OCI-LY7 (cell line): Measurements from ENCODE around the gene HSD17B7. TPM values are rescaled to one million over a fixed set of nuclear protein-coding genes. Genes with fewer than 3 reads are reported as not detected.

ENCODE experiments used
- BruUV-seq: library from RNA; stranded (reverse); fragments of 400-500 nt; replicated peaks from 2 replicates; lab custom pipeline; 2021; lab: Mats Ljungman, UMichigan
- CTCF ChIA-PET: fragments of 300-600 bp; sonication (Branson Sonifier 250); formaldehyde crosslinking; loops from one replicate; lab custom pipeline; 2022; ENCODE audit warnings: antibody characterized with exemption; ENCODE audit not compliant: unreplicated experiment; lab: Charles Lee
- POLR2A ChIA-PET: fragments of 300-600 bp; sonication (Branson Sonifier 250); formaldehyde crosslinking; loops from one replicate; lab custom pipeline; 2022; ENCODE audit warnings: antibody characterized with exemption; lab: Charles Lee
- DNase-seq: peaks from one replicate; pipeline ENCODE4 v3.0.0-alpha.2; 2015; ENCODE audit warnings: low spot score
- H2AFZ ChIP-seq: fragments of 200-600 bp; sonication (generic), shearing (Covaris generic); 2 replicates; pipeline ENCODE4 v1.6.1; 2014; ENCODE audit warnings: mild to moderate bottlenecking, antibody characterized with exemption, low read length, moderate library complexity
- H3K27ac ChIP-seq: fragments of 200-600 bp; sonication (generic); 2 replicates; pipeline ENCODE4 v1.5.1; 2014; ENCODE audit warnings: mixed run types, low read depth, mild to moderate bottlenecking, moderate library complexity, low read length, inconsistent platforms; ENCODE audit not compliant: poor library complexity, severe bottlenecking
- H3K36me3 ChIP-seq: fragments of 200-600 bp; sonication (generic); 2 replicates; pipeline ENCODE4 v1.6.1; 2014; ENCODE audit warnings: mild to moderate bottlenecking, antibody characterized with exemption, low read length, moderate library complexity, mixed read lengths; ENCODE audit not compliant: insufficient read depth
- H3K4me1 ChIP-seq: fragments of 200-600 bp; sonication (generic); 2 replicates; pipeline ENCODE4 v1.5.1; 2014; ENCODE audit warnings: mild to moderate bottlenecking, low read length; ENCODE audit not compliant: insufficient read depth, poor library complexity, severe bottlenecking
- H3K4me2 ChIP-seq: fragments of 200-600 bp; sonication (generic); 2 replicates; pipeline ENCODE4 v1.6.1; 2014; ENCODE audit warnings: mild to moderate bottlenecking, low read length
- H3K4me3 ChIP-seq: fragments of 200-600 bp; sonication (generic); 2 replicates; pipeline ENCODE4 v1.5.1; 2014; ENCODE audit warnings: mild to moderate bottlenecking, low read depth, low read length; ENCODE audit not compliant: poor library complexity, severe bottlenecking
- H3K79me2 ChIP-seq: fragments of 200-600 bp; sonication (generic); 2 replicates; pipeline ENCODE4 v1.6.1; 2016; ENCODE audit warnings: low read depth, mild to moderate bottlenecking, low read length, moderate library complexity, mixed read lengths; ENCODE audit not compliant: insufficient read depth
- H3K9me2 ChIP-seq: fragments of 200-600 bp; sonication (generic); 2 replicates; pipeline ENCODE4 v1.6.1; 2016; ENCODE audit warnings: mild to moderate bottlenecking, low read length, mixed read lengths; ENCODE audit not compliant: insufficient read depth
- H3K9me3 ChIP-seq: fragments of 200-600 bp; sonication (generic); 2 replicates; pipeline ENCODE4 v1.6.1; 2014; ENCODE audit warnings: mild to moderate bottlenecking, mixed run types, low read length, mixed read lengths
- H4K20me1 ChIP-seq: fragments of 200-600 bp; sonication (generic); 2 replicates; pipeline ENCODE4 v1.6.1; 2014; ENCODE audit warnings: mild to moderate bottlenecking, antibody characterized with exemption, low read length, moderate library complexity, mixed read lengths; ENCODE audit not compliant: insufficient read depth
- CTCF ChIP-seq: fragments of 200-600 bp; sonication (generic); conservative IDR thresholded peaks from 2 replicates; pipeline ENCODE4 v1.5.1; 2014; ENCODE audit warnings: mild to moderate bottlenecking, antibody characterized with exemption, low read length, moderate library complexity, mixed read lengths
- EZH2phosphoT487 ChIP-seq: fragments of 200-600 bp; sonication (generic); IDR thresholded peaks from 2 replicates; pipeline ENCODE4 v1.6.1; 2018; ENCODE audit warnings: low read depth, borderline replicate concordance, mild to moderate bottlenecking, mixed run types, antibody characterized with exemption, low read length, moderate library complexity, mixed read lengths
- intact Hi-C: fragments of 100-400 bp; cut with micrococcal nuclease; formaldehyde crosslinking; loops from one replicate; pipeline ENCODE4 v1.10.0; 2022; ENCODE audit not compliant: unreplicated experiment
- total RNA-seq, 2 experiments: library from RNA; depleted of rRNA in 1 of 2; stranded (reverse); fragments of >200 nt in 1 of 2; shearing (Covaris generic) in 1 of 2; gene quantifications; 2 replicates each; pipeline ENCODE4 v1.2.3, GENCODE V29; 2014 to 2022

HSD17B7 gene
- total RNA-seq, 2 experiments from 2014 or later = 41.2 to 51.1 TPM

GRCh38 chr1:162857850-162858249 lies 67.3 kb downstream of the HSD17B7 start:
- Histone ChIP-seq H3K27ac (no peak overlapping the region), H4K20me1 (no peaks in the 10 kb centered on the region), H3K36me3 (no peaks in the 10 kb centered on the region), H2AFZ (no peak overlapping the region), H3K79me2 (no peaks in the 10 kb centered on the region), H3K4me1 (no peaks in the 10 kb centered on the region), H3K4me3 (no peak overlapping the region), H3K9me3 (no peaks in the 10 kb centered on the region), H3K9me2 (no peaks in the 10 kb centered on the region), H3K4me2 (no peak overlapping the region)
- no peak for DNase-seq
- ChIA-PET CTCF (no interaction called here), POLR2A (interaction anchor here (0.6 kb wide), 1 partner anchor 31 kb away, joined by 3 read pairs; no protein-coding TSS in a partner anchor)
- intact Hi-C loops = no loop called here
- TF ChIP-seq EZH2phosphoT487 (no peak), CTCF (no peak)
- no TSS peak for BruUV-seq

- BruUV-seq = no TSS peak
- TF ChIP-seq EZH2phosphoT487 (no peak), CTCF (no peak)
- DNase-seq = no peak
- Histone ChIP-seq H3K9me2 (no peaks in the 10 kb centered on the region), H3K27ac (no peak overlapping the region), H3K4me1 (no peaks in the 10 kb centered on the region), H3K79me2 (no peaks in the 10 kb centered on the region), H3K4me3 (no peak overlapping the region), H4K20me1 (no peaks in the 10 kb centered on the region), H3K4me2 (no peak overlapping the region), H3K36me3 (no peaks in the 10 kb centered on the region), H2AFZ (no peak overlapping the region), H3K9me3 (no peaks in the 10 kb centered on the region)
- intact Hi-C loops = no loop called here
- CTCF ChIA-PET = no interaction called here
- POLR2A ChIA-PET = interaction anchor here (1.0 kb wide), 1 partner anchor 17 kb away, joined by 3 read pairs; no protein-coding TSS in a partner anchor
These were observed 68.7 kb downstream of the HSD17B7 start for GRCh38 chr1:162859191-162859590.

GRCh38 chr1:162861101-162861500 lies 70.6 kb downstream of the HSD17B7 start, which contains the start of gene CCDC190:
CCDC190 (minus strand) TSS chr1:162861175; CDS start chr1:162859646, 1,529 bp downstream.
- Histone ChIP-seq H3K4me2 (no peak within 1 kb of the TSS), H3K9me3 (no peaks in the 10 kb centered on the region), H4K20me1 (no peaks in the 10 kb centered on the region), H2AFZ (no peak within 1 kb of the TSS), H3K4me3 (no peak within 1 kb of the TSS), H3K36me3 (no peaks in the 10 kb centered on the region), H3K9me2 (no peaks in the 10 kb centered on the region), H3K79me2 (no peaks in the 10 kb centered on the region), H3K4me1 (no peaks in the 10 kb centered on the region), H3K27ac (no peak within 1 kb of the TSS)
- no peak for TF ChIP-seq CTCF
- TF ChIP-seq EZH2phosphoT487 = no peak
- intact Hi-C loops = no loop called here
- CTCF ChIA-PET = no interaction called here
- no peak for DNase-seq
- POLR2A ChIA-PET = interaction anchor here (0.6 kb wide), 1 partner anchor 19 kb away, joined by 4 read pairs; no protein-coding TSS in a partner anchor
- no TSS peak for BruUV-seq
